Measurements from ENCODE around the gene KEAP1. TPM values are rescaled to one million over a fixed set of nuclear protein-coding genes. Genes with fewer than 3 reads are reported as not detected.

KEAP1 gene
- total and polyA plus RNA-seq, 10 of the 15 experiments (the other 5 are each of a cell fraction or from before 2014, with no cell fraction given), result 1.4 to 87.7 (median 48.6) TPM

- ChIA-PET POLR2A (interaction anchor here (0.6 kb wide), 1 partner anchor 215 kb away, joined by 3 read pairs; no protein-coding TSS in a partner anchor), CTCF (interaction anchor here (0.8 kb wide), 1 partner anchor 297 kb away, joined by 3 read pairs; no protein-coding TSS in a partner anchor), RAD21 (ENCODE audit: unreplicated experiment) (interaction anchor here (0.8 kb wide), 1 partner anchor 109 kb away, joined by 6 read pairs; no protein-coding TSS in a partner anchor), SMC1A (ENCODE audit: uncharacterized antibody, unreplicated experiment) (no interaction called here)
- Histone ChIP-seq H3K9ac (ENCODE audit: control insufficient read depth, insufficient read depth, low read length) (no peak overlapping the region), H3K36me3 (ENCODE audit: control insufficient read depth in 2 of 2, insufficient read depth in 2 of 2, low read length in 1 of 2) (no peaks in the 10 kb centered on the region), H3K9me3 (replicated peaks; ENCODE audit: control insufficient read depth, insufficient read depth, low read length) (no peaks in the 10 kb centered on the region), H3K4me1 (ENCODE audit: control insufficient read depth, insufficient read depth, low read length) (peaks cover 11% of the 10 kb centered on the region), H3K4me2 (ENCODE audit: control insufficient read depth, insufficient read depth) (no peak overlapping the region), H2AFZ (ENCODE audit: control insufficient read depth, low read depth, low read length) (no peak overlapping the region), H3K4me3 (no peak overlapping the region), H4K20me1 (ENCODE audit: control insufficient read depth, insufficient read depth) (no peaks in the 10 kb centered on the region), H3K79me2 (ENCODE audit: control insufficient read depth, insufficient read depth, low read length) (no peaks in the 10 kb centered on the region), H3K27me3 (replicated peaks in 1 of 2; ENCODE audit: control insufficient read depth in 2 of 2, insufficient read depth in 2 of 2, low read length in 1 of 2) (peaks cover 12 to 26% of the 10 kb centered on the region in 2 experiments), H3K27ac (ENCODE audit: control insufficient read depth, insufficient read depth) (no peak overlapping the region)
- no peak for FAIRE-seq
- WGBS (ENCODE audit: insufficient coverage, insufficient replicate concordance, low lambda C conversion rate, missing lambda C conversion rate), result 52% methylated on average over 10 of the region's 10 CpGs
- BruUV-seq (replicated peaks), result no TSS peak
- intact Hi-C loops (cut with micrococcal nuclease; ENCODE audit: unreplicated experiment) (no loop called here), in situ Hi-C loops (cut with MboI) (no loop called here)
- no peak for ATAC-seq
- DNase-seq (ENCODE audit: low read depth, low spot score), result no peak
- TF ChIP-seq, protein P1, sequence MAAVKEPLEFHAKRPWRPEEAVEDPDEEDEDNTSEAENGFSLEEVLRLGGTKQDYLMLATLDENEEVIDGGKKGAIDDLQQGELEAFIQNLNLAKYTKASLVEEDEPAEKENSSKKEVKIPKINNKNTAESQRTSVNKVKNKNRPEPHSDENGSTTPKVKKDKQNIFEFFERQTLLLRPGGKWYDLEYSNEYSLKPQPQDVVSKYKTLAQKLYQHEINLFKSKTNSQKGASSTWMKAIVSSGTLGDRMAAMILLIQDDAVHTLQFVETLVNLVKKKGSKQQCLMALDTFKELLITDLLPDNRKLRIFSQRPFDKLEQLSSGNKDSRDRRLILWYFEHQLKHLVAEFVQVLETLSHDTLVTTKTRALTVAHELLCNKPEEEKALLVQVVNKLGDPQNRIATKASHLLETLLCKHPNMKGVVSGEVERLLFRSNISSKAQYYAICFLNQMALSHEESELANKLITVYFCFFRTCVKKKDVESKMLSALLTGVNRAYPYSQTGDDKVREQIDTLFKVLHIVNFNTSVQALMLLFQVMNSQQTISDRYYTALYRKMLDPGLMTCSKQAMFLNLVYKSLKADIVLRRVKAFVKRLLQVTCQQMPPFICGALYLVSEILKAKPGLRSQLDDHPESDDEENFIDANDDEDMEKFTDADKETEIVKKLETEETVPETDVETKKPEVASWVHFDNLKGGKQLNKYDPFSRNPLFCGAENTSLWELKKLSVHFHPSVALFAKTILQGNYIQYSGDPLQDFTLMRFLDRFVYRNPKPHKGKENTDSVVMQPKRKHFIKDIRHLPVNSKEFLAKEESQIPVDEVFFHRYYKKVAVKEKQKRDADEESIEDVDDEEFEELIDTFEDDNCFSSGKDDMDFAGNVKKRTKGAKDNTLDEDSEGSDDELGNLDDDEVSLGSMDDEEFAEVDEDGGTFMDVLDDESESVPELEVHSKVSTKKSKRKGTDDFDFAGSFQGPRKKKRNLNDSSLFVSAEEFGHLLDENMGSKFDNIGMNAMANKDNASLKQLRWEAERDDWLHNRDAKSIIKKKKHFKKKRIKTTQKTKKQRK (IDR thresholded peaks at IDR 0.05; ENCODE audit: low read depth, low read length), result no peak
- TF ChIP-seq KLF5 (IDR thresholded peaks at IDR 0.05; ENCODE audit: partially characterized antibody), result no peak
- TF ChIP-seq PBX3 (IDR thresholded peaks at IDR 0.05; ENCODE audit: insufficient replicate concordance, low read depth, low read length), result no peak
- TF ChIP-seq HSF1 (IDR thresholded peaks at IDR 0.05; ENCODE audit: low read depth, low read length), result no peak
- TF ChIP-seq PAX8 (IDR thresholded peaks at IDR 0.05), result no peak
- TF ChIP-seq BCL11A (IDR thresholded peaks at IDR 0.05; ENCODE audit: low read depth, low read length), result no peak
- TF ChIP-seq PRDM15 (CRISPR knock-in tag; IDR thresholded peaks at IDR 0.05), result no peak
- no peak for TF ChIP-seq SMARCA5 (IDR thresholded peaks at IDR 0.05)
- no peak for TF ChIP-seq SMAD1 (IDR thresholded peaks at IDR 0.05; ENCODE audit: low read depth, partially characterized antibody)
- no peak for TF ChIP-seq TBL1XR1 (IDR thresholded peaks at IDR 0.05; ENCODE audit: low read depth, low read length)
- TF ChIP-seq, protein P2, sequence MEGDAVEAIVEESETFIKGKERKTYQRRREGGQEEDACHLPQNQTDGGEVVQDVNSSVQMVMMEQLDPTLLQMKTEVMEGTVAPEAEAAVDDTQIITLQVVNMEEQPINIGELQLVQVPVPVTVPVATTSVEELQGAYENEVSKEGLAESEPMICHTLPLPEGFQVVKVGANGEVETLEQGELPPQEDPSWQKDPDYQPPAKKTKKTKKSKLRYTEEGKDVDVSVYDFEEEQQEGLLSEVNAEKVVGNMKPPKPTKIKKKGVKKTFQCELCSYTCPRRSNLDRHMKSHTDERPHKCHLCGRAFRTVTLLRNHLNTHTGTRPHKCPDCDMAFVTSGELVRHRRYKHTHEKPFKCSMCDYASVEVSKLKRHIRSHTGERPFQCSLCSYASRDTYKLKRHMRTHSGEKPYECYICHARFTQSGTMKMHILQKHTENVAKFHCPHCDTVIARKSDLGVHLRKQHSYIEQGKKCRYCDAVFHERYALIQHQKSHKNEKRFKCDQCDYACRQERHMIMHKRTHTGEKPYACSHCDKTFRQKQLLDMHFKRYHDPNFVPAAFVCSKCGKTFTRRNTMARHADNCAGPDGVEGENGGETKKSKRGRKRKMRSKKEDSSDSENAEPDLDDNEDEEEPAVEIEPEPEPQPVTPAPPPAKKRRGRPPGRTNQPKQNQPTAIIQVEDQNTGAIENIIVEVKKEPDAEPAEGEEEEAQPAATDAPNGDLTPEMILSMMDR (IDR thresholded peaks at IDR 0.05 in 2 of 3, conservative IDR thresholded peaks at IDR 0.05 in 1 of 3; ENCODE audit: control insufficient read depth in 2 of 3, extremely low read depth in 1 of 3, insufficient read depth in 1 of 3, low read depth in 3 of 3, low read length in 3 of 3), result no peak
Observed at GRCh38 chr19:10516671-10517286, 13.6 kb upstream of the KEAP1 start.

Measured in GM12878 (cell line).